Gastrocnemius medialis (tissue), 4 donors: ENCODE results near the gene ATOSA. TPM values are rescaled to one million over a fixed set of nuclear protein-coding genes. Genes with fewer than 3 reads are reported as not detected.

Source experiments
- ATAC-seq, 2 donors: fragments of 150-250 bp; one replicate each; pipeline ENCODE4 v1.9.1; 2016
- DNase-seq, 2 donors: peaks; one replicate each; pipeline ENCODE4 v3.0.0-alpha.2; 2019
- H3K27ac ChIP-seq, 4 donors: fragments of 200-600 bp; sonication (generic); 1 replicate in 1 of 4; 2 replicates in 3 of 4; pipeline ENCODE4 v1.5.1; 2016 to 2018; ENCODE audit warnings: mild to moderate bottlenecking in 2 of 4, moderate library complexity in 1 of 4
- H3K27me3 ChIP-seq, 3 donors: fragments of 200-600 bp; sonication (generic) in 2 of 3; 1 replicate in 1 of 3; 2 replicates in 2 of 3; pipeline versions ENCODE4 v1.5.1 to v1.6.0; 2016 to 2019; ENCODE audit warnings: mild to moderate bottlenecking in 1 of 3, moderate library complexity in 1 of 3
- H3K36me3 ChIP-seq, 2 donors: fragments of 200-600 bp; sonication (generic) in 1 of 2; one replicate each; pipeline ENCODE4 v1.5.1; 2017 to 2018
- H3K4me1 ChIP-seq, 2 donors: fragments of 200-600 bp; sonication (generic) in 1 of 2; one replicate each; pipeline ENCODE4 v1.5.1; 2016 to 2017; ENCODE audit warnings: mild to moderate bottlenecking in 2 of 2
- H3K4me3 ChIP-seq, 4 donors: fragments of 200-600 bp; sonication (generic) in 3 of 4; 1 replicate in 1 of 4; 2 replicates in 3 of 4; pipeline ENCODE4 v1.5.1; 2016 to 2019; ENCODE audit warnings: mild to moderate bottlenecking in 2 of 4
- H3K9me3 ChIP-seq, 3 donors: fragments of 200-600 bp; sonication (generic) in 2 of 3; 1 replicate in 1 of 3; 2 replicates in 2 of 3; pipeline ENCODE4 v1.5.1; 2016 to 2019
- POLR2A ChIP-seq, 2 donors: fragments of 450-650 bp; IDR thresholded peaks; one replicate each; pipeline ENCODE4 v1.6.1; 2017; ENCODE audit warnings: antibody characterized with exemption in 2 of 2, mild to moderate bottlenecking in 2 of 2, moderate library complexity in 2 of 2
- in situ Hi-C, 4 donors: fragments of 200-750 bp; cut with MboI; loops; one replicate each; pipeline versions ENCODE4 v1.15.0 to v1.8.0; 2017; ENCODE audit warnings: low sequenced_read_pairs in 4 of 4
- intact Hi-C: fragments of 100-400 bp; cut with DNase I; formaldehyde crosslinking; loops from one replicate; pipeline ENCODE4 v1.15.1; 2023; ENCODE audit warnings: low total_unique reads
- total RNA-seq, 4 donors: library from RNA; depleted of rRNA; stranded (reverse); fragments of >200 nt; gene quantifications; one replicate each; pipeline versions ENCODE4 v1.1.0 to v1.2.3, GENCODE V29; 2016
- TF ChIP-seq, protein P1 (sequence below), 5 experiments: fragments of 450-650 bp in 3 of 5; fragments of 200-600 bp in 2 of 5; sonication (generic) in 2 of 5; IDR thresholded peaks in 4 of 5; conservative IDR thresholded peaks in 1 of 5; 1 replicate in 4 of 5; 2 replicates in 1 of 5; pipeline ENCODE4 v1.5.1; 2016 to 2019; ENCODE audit warnings: antibody characterized with exemption in 5 of 5, mild to moderate bottlenecking in 3 of 5, moderate library complexity in 3 of 5

Gene ATOSA
- total RNA-seq, 4 donors from 2014 or later: 61.9 to 491 (median 137) TPM

DNA sequence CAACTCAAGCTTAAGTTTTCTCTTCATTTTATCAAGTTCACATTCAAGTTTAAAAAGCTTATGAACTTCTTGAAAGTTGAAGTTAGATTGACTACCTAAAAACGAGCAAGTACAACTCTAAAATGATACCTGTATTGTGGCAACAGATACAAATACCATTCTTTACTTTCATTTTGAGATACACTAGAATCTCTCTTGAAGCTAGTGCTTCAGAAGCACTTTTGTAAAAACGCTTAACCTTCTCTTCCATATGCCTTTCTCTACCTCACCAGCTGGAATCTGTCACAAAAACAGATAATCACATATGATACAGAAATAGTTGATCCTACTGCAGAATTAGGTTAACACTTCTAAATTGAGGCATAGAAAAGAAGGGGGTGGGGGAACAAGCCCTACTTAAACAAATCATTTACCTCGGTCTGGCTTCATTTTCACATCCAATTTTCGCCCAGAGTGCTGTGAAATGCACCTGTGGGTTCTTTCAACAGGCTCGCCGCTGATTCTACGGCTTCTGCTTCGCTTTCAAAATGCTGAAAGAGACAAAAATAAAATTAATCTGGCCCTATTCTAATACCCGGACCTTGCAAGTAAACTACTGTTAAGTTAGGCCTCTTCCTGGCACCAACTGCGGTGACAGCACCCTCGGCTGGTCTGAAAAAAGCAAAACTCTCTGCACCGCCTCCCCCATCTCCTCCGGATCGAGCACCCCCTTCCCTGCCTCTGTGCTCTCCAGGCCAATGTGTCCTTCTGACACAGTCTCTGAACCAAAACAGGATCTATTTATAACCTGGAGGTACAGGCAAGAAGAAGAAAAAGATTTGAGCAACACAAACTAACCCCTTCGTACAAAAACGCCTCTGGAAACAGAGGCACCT lies 1.4 kb downstream of the ATOSA start:
- ATAC-seq (peak; percentile 45 to 51), DNase-seq (peak; percentile 71 to 77)
- TF ChIP-seq POLR2A (IDR thresholded peaks at IDR 0.05): peak in 1 of 2 donors; percentile 58
- TF ChIP-seq, protein P1, sequence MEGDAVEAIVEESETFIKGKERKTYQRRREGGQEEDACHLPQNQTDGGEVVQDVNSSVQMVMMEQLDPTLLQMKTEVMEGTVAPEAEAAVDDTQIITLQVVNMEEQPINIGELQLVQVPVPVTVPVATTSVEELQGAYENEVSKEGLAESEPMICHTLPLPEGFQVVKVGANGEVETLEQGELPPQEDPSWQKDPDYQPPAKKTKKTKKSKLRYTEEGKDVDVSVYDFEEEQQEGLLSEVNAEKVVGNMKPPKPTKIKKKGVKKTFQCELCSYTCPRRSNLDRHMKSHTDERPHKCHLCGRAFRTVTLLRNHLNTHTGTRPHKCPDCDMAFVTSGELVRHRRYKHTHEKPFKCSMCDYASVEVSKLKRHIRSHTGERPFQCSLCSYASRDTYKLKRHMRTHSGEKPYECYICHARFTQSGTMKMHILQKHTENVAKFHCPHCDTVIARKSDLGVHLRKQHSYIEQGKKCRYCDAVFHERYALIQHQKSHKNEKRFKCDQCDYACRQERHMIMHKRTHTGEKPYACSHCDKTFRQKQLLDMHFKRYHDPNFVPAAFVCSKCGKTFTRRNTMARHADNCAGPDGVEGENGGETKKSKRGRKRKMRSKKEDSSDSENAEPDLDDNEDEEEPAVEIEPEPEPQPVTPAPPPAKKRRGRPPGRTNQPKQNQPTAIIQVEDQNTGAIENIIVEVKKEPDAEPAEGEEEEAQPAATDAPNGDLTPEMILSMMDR (IDR thresholded peaks at IDR 0.05 in 4 of 5, conservative IDR thresholded peaks at IDR 0.05 in 1 of 5): peak in 1 of 5 experiments; percentile 12
- Histone ChIP-seq H3K9me3 (no peaks in the 10 kb centered on the region), H3K4me1 (peaks cover 37 to 57% of the 10 kb centered on the region in 2 donors), H3K4me3 (peak overlapping the region; percentile 92 to 98 (median 95)), H3K27ac (peak overlapping the region; percentile 98 to 100 (median 99)), H3K36me3 (peaks cover 5 to 52% of the 10 kb centered on the region in 2 donors), H3K27me3 (no peaks in the 10 kb centered on the region)
- in situ Hi-C loops: no loop called here
- intact Hi-C loops: loop anchor here (2.0 to 10.0 kb wide), 5 partner anchors 25 to 341 kb away; partner anchors contain the start of gene MYO5A

DNA sequence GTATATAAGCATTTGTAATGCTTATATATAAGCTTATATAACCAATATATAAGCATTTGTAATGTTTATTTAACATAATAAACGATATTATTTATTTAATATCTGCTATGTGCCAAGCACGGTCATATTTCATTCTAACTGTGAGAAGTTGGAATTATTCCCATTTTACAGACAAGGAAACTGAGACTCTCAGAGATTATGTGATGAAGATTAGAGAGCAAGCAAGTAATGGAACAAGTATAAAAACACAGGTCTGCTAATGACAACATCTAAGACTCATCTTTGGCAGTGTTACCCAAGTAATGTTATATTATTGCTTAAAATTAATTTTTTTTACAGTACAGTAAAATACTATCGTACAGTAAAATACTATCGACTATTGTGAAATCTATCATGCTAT lies 4.4 kb downstream of the ATOSA start:
- DNase-seq (no peak), ATAC-seq (no peak)
- Histone ChIP-seq H3K36me3 (peaks cover 5 to 81% of the 10 kb centered on the region in 2 donors), H3K27ac (peak overlapping the region; percentile 98 to 100 (median 99)), H3K4me3 (peak overlapping the region; percentile 19 to 98 (median 94)), H3K27me3 (no peaks in the 10 kb centered on the region), H3K4me1 (peaks cover 58 to 73% of the 10 kb centered on the region in 2 donors), H3K9me3 (no peaks in the 10 kb centered on the region)
- TF ChIP-seq, protein P1 (IDR thresholded peaks at IDR 0.05 in 4 of 5, conservative IDR thresholded peaks at IDR 0.05 in 1 of 5): no peak
- no peak for TF ChIP-seq POLR2A (IDR thresholded peaks at IDR 0.05)
- in situ Hi-C loops (loop anchor here in 1 of 4 donors (25.0 kb wide), 1 partner anchor 113 kb away; the partner anchor contains the start of gene ARPP19), intact Hi-C loops (loop anchor here (5.0 to 10.0 kb wide), 3 partner anchors 33 to 338 kb away; no protein-coding TSS in a partner anchor)

DNA sequence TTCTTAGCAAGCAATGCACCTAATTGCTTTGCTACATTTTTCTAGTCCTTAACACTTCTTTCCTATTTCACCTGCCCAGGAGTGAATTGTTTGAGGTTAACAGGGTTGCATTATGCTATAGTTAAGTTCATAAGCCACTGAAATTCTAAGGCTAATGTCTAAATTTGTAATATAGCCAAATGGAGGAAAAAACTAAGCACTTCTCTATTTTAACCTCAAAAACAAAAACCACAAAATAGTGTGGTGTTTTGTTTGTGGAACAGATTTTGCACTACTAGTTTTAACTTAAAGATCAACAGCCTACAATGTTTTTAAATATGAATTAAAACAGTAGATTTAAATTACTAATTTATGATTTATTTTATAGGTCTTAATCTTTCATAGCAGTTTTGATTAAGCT lies 5.5 kb downstream of the ATOSA start:
- Histone ChIP-seq H3K27ac (peak overlapping the region; percentile 49 to 100 (median 79)), H3K27me3 (no peaks in the 10 kb centered on the region), H3K36me3 (peaks cover 5 to 92% of the 10 kb centered on the region in 2 donors), H3K4me1 (peaks cover 66 to 84% of the 10 kb centered on the region in 2 donors), H3K4me3 (peak overlapping the region in 1 of 4 donors; percentile 9), H3K9me3 (no peaks in the 10 kb centered on the region)
- in situ Hi-C loops (loop anchor here in 1 of 4 donors (25.0 kb wide), 1 partner anchor 111 kb away; the partner anchor contains the start of gene ARPP19), intact Hi-C loops (loop anchor here (10.0 kb wide), 1 partner anchor 49 kb away; no protein-coding TSS in a partner anchor)
- DNase-seq: no peak
- ATAC-seq: no peak
- TF ChIP-seq, protein P1 (IDR thresholded peaks at IDR 0.05 in 4 of 5, conservative IDR thresholded peaks at IDR 0.05 in 1 of 5): no peak
- TF ChIP-seq POLR2A (IDR thresholded peaks at IDR 0.05): no peak

DNA sequence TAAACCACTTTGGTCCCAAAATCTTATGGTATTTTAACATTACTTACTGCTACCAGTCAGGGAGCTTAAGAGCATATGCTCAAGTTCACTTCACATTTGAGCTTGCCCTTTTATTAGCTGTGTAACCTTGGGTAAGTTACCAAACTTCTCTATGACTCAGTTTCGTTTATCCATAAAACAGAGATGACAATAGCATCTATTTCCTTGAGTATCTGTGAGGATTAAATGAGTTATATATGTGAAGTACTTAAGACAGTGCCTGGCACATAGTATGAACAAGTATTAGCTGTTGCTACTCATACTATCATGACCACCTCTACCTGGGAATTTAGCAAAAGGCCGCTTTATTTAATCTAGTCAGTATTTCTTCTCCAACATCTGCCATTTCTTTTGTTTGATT lies 5.9 kb downstream of the ATOSA start:
- no peaks in the 10 kb centered on the region for H3K27me3 ChIP-seq
- TF ChIP-seq, protein P1 (IDR thresholded peaks at IDR 0.05 in 4 of 5, conservative IDR thresholded peaks at IDR 0.05 in 1 of 5): no peak
- no peak for TF ChIP-seq POLR2A (IDR thresholded peaks at IDR 0.05)
- H3K9me3 ChIP-seq: no peaks in the 10 kb centered on the region
- H3K4me3 ChIP-seq: peak overlapping the region in 1 of 4 donors; percentile 9
- H3K27ac ChIP-seq: peak overlapping the region; percentile 49 to 100 (median 79)
- H3K4me1 ChIP-seq: peaks cover 70 to 86% of the 10 kb centered on the region in 2 donors
- ATAC-seq: no peak
- DNase-seq: no peak
- intact Hi-C loops: loop anchor here (10.0 kb wide), 1 partner anchor 49 kb away; no protein-coding TSS in a partner anchor
- H3K36me3 ChIP-seq: peaks cover 5 to 96% of the 10 kb centered on the region in 2 donors
- in situ Hi-C loops: loop anchor here in 1 of 4 donors (25.0 kb wide), 1 partner anchor 111 kb away; the partner anchor contains the start of gene ARPP19
